K562 (cell line): ENCODE results near the gene SHISA9. TPM values are rescaled to one million over a fixed set of nuclear protein-coding genes. Genes with fewer than 3 reads are reported as not detected.

Source experiments
- ATAC-seq: fragments of 200-7000 bp; cut with Tn5 transposase; 3 replicates; pipeline ENCODE4 v1.9.1; 2020; ENCODE audit warnings: moderate library complexity
- BruUV-seq: library from RNA; stranded (reverse); fragments of 400-500 nt; replicated peaks from 2 replicates; lab custom pipeline; 2021; lab: Mats Ljungman, UMichigan
- CTCF ChIA-PET: fragments of 300-600 bp; formaldehyde crosslinking; extraction: SDS; loops from one replicate; lab custom pipeline; 2021; ENCODE audit warnings: low intra/inter-chr PET ratio; lab: Yijun Ruan, JAX
- POLR2A ChIA-PET: fragments of 300-600, 350-650 bp; sonication (Branson Sonifier 250); formaldehyde crosslinking; extraction: SDS; loops from one replicate; lab custom pipeline; 2021; ENCODE audit warnings: antibody characterized with exemption, inconsistent platforms; lab: Yijun Ruan, JAX
- DNase-seq, 4 experiments: peaks; one replicate each; pipeline versions ENCODE4 v3.0.0 to v3.0.0-alpha.2; 2011 to 2018; ENCODE audit warnings: low spot score in 3 of 4, mixed read lengths in 3 of 4; ENCODE audit errors: extremely low read depth in 1 of 4
- FAIRE-seq: peaks from 2 replicates; lab custom pipeline; 2011; peaks lifted over from hg19 to GRCh38; lab: Jason Lieb, UNC
- H2AFZ ChIP-seq: 2 replicates; pipeline ENCODE4 v1.6.0; 2011; ENCODE audit warnings: low read depth, low read length, control low read depth, inconsistent platforms
- H3K27ac ChIP-seq: fragments of 200-600 bp; 3 replicates; pipeline ENCODE4 v1.8.0; 2011; ENCODE audit warnings: low read depth, mild to moderate bottlenecking, control low read depth, inconsistent platforms, low read length, moderate library complexity, mixed read lengths; ENCODE audit errors: extremely low read depth
- H3K27me3 ChIP-seq, 2 experiments: fragments of 300-600 bp in 1 of 2; 2 replicates in 1 of 2; 3 replicates in 1 of 2; pipeline versions ENCODE4 v1.6.0 to v1.8.0; 2011; ENCODE audit warnings: inconsistent platforms in 2 of 2, low read length in 2 of 2, mild to moderate bottlenecking in 1 of 2, mixed read lengths in 1 of 2, moderate library complexity in 1 of 2; ENCODE audit not compliant: control insufficient read depth in 2 of 2, insufficient read depth in 2 of 2
- H3K36me3 ChIP-seq: fragments of 300-600 bp; 3 replicates; pipeline ENCODE4 v1.8.0; 2011; ENCODE audit warnings: mild to moderate bottlenecking, low read length, inconsistent platforms; ENCODE audit not compliant: control insufficient read depth, insufficient read depth
- H3K4me1 ChIP-seq, 2 experiments: fragments of 200-600 bp in 1 of 2; replicated peaks in 1 of 2; 2 replicates in 1 of 2; 3 replicates in 1 of 2; pipeline versions ENCODE4 v1.5.1 to v1.8.0; 2011; ENCODE audit warnings: inconsistent platforms in 2 of 2, low read length in 2 of 2, mild to moderate bottlenecking in 1 of 2, mixed read lengths in 1 of 2, moderate library complexity in 1 of 2; ENCODE audit not compliant: control insufficient read depth in 2 of 2, insufficient read depth in 2 of 2
- H3K4me2 ChIP-seq: 2 replicates; pipeline ENCODE4 v1.6.1; 2011; ENCODE audit warnings: low read length, control low read depth, inconsistent platforms, mixed read lengths; ENCODE audit not compliant: insufficient read depth
- H3K4me3 ChIP-seq: fragments of 200-600 bp; sonication (generic), shearing (Covaris generic); 2 replicates; pipeline ENCODE4 v1.5.1; 2016; ENCODE audit warnings: control low read depth, inconsistent platforms
- H3K79me2 ChIP-seq: fragments of 200-600 bp; 3 replicates; pipeline ENCODE4 v1.8.0; 2011; ENCODE audit warnings: low read length, inconsistent platforms; ENCODE audit not compliant: control insufficient read depth, insufficient read depth
- H3K9ac ChIP-seq, 2 experiments: 2 replicates each; pipeline versions ENCODE4 v1.6.0 to v1.6.1; 2011; ENCODE audit warnings: low read depth in 2 of 2, low read length in 2 of 2, control low read depth in 1 of 2, inconsistent platforms in 1 of 2, mild to moderate bottlenecking in 1 of 2, mixed read lengths in 1 of 2; ENCODE audit not compliant: insufficient read depth in 1 of 2
- H3K9me1 ChIP-seq: one replicate; pipeline ENCODE4 v1.6.0; 2011; ENCODE audit warnings: inconsistent platforms, mild to moderate bottlenecking, low read length, moderate library complexity; ENCODE audit not compliant: control insufficient read depth, insufficient read depth
- H3K9me3 ChIP-seq: replicated peaks from 2 replicates; pipeline ENCODE4 v1.5.1; 2011; ENCODE audit warnings: low read depth, low read length, inconsistent platforms; ENCODE audit not compliant: control insufficient read depth, insufficient read depth
- H4K20me1 ChIP-seq: replicated peaks from 2 replicates; pipeline ENCODE4 v1.6.1; 2011; ENCODE audit warnings: low read length, inconsistent platforms, mixed read lengths; ENCODE audit not compliant: control insufficient read depth, insufficient read depth
- DPF2 ChIP-seq: fragments of 450-650 bp; IDR thresholded peaks from 2 replicates; pipeline ENCODE4 v1.6.1; 2016
- EP400 ChIP-seq: fragments of 450-650 bp; IDR thresholded peaks from 2 replicates; pipeline ENCODE4 v1.6.1; 2017; ENCODE audit warnings: antibody characterized with exemption, mild to moderate bottlenecking, moderate library complexity
- HMG20B ChIP-seq: fragments of 250-450 bp; sonication (Bioruptor Pico); IDR thresholded peaks from 2 replicates; pipeline ENCODE4 v1.5.0; 2021; ENCODE audit warnings: mild to moderate bottlenecking
- MCM3 ChIP-seq: fragments of 450-650 bp; IDR thresholded peaks from 2 replicates; pipeline ENCODE4 v1.6.1; 2016
- SIN3A ChIP-seq, 2 experiments: fragments of 150-350 bp in 1 of 2; IDR thresholded peaks; 2 replicates each; pipeline ENCODE4 v1.6.1; 2011 to 2016; ENCODE audit warnings: borderline replicate concordance in 2 of 2, low read depth in 2 of 2, low read length in 2 of 2, mild to moderate bottlenecking in 2 of 2, moderate library complexity in 2 of 2; ENCODE audit not compliant: control insufficient read depth in 1 of 2
- SNAPC5 ChIP-seq: fragments of 250-450 bp; sonication (Bioruptor Pico); IDR thresholded peaks from 2 replicates; pipeline ENCODE4 v1.8.0; 2021; ENCODE audit warnings: moderate library complexity, mild to moderate bottlenecking, inconsistent platforms
- STAT6 ChIP-seq: sonication (generic); formaldehyde crosslinking; IDR thresholded peaks from 2 replicates; pipeline ENCODE4 v1.8.1; 2023; ENCODE audit warnings: mild to moderate bottlenecking, missing genetic modification reagents
- ZKSCAN8 ChIP-seq: fragments of 200-800 bp; sonication (Bioruptor generic); IDR thresholded peaks from 2 replicates; pipeline ENCODE4 v1.6.1; 2016; ENCODE audit warnings: missing genetic modification characterization, missing compliant biosample characterization
- ZNF12 ChIP-seq: sonication (generic); formaldehyde crosslinking; IDR thresholded peaks from 2 replicates; pipeline ENCODE4 v1.4.0; 2020; ENCODE audit warnings: mild to moderate bottlenecking, missing genetic modification reagents
- ZNF609 ChIP-seq: sonication (generic); formaldehyde crosslinking; IDR thresholded peaks from 2 replicates; pipeline ENCODE4 v1.8.1; 2023; ENCODE audit warnings: missing genetic modification reagents, mild to moderate bottlenecking, borderline replicate concordance
- ZNF655 ChIP-seq: fragments of 250-450 bp; sonication (Bioruptor Pico); IDR thresholded peaks from 2 replicates; pipeline ENCODE4 v1.5.0; 2021
- WGBS: fragments of 100-300 bp; shearing (Covaris generic); methylation state at CpG from one replicate; pipeline ENCODE4 v1.1.6; 2016; ENCODE audit warnings: low coverage, mixed read lengths; ENCODE audit not compliant: insufficient coverage; ENCODE audit errors: missing lambda C conversion rate; 5-methylcytosine and 5-hydroxymethylcytosine counted together
- in situ Hi-C: fragments of 300-500 bp; cut with MboI; formaldehyde crosslinking; loops from 4 replicates; pipeline ENCODE4 v1.15.0; 2018; ENCODE audit warnings: inconsistent platforms, mixed read lengths
- intact Hi-C: fragments of 100-400 bp; cut with micrococcal nuclease; formaldehyde crosslinking; loops from 2 replicates; pipeline ENCODE4 v1.14.2; 2022
- polyA plus RNA-seq, 8 experiments: library from polyadenylated mRNA; depleted of rRNA in 4 of 8; stranded (reverse) in 5 of 8; unstranded in 3 of 8; fragments of >200 nt; fragmentation: Nextera tagmentation in 2 of 8; fragmentation: Illumina TruSeq in 1 of 8; extraction: Ambion mirVana in 2 of 8; extraction: Trizol in 1 of 8; gene quantifications; 2 replicates each; pipeline versions ENCODE4 v1.2.1 to v1.2.3, GENCODE V29; 2011 to 2014; ENCODE audit warnings: inconsistent platforms in 1 of 8, missing spikeins in 1 of 8
- total RNA-seq, 7 experiments: library from RNA; depleted of rRNA in 6 of 7; stranded (reverse); fragments of >200 nt in 6 of 7; fragmentation: Illumina TruSeq in 2 of 7; extraction: Trizol in 2 of 7; gene quantifications; 2 replicates each; pipeline versions ENCODE4 v1.2.1 to v1.2.3, GENCODE V29; 2011 to 2021; ENCODE audit warnings: low replicate concordance in 1 of 7

Gene SHISA9
- total and polyA plus RNA-seq, 9 of the 15 experiments (the other 6 are each of a cell fraction or from before 2014, with no cell fraction given), result under 0.01 to 0.16 (median 0.01) TPM; not detected in 6

- no peak for TF ChIP-seq ZNF609 (CRISPR knock-in tag)
- no peak for TF ChIP-seq EP400
These were observed 19.7 kb upstream of the SHISA9 start (continued) for GRCh38 chr16:12881740-12882139.

GRCh38 chr16:12885742-12886141 lies 15.7 kb upstream of the SHISA9 start:
- H3K4me1 ChIP-seq, result no peaks in the 10 kb centered on the region
- no peaks in the 10 kb centered on the region for H4K20me1 ChIP-seq
- H3K9me3 ChIP-seq, result no peaks in the 10 kb centered on the region
- 0% methylated on average over 5 of the region's 5 CpGs for WGBS
- CTCF ChIA-PET, result no interaction called here
- H3K4me3 ChIP-seq, result no peak overlapping the region
- no peak overlapping the region for H3K4me2 ChIP-seq
- no peaks in the 10 kb centered on the region for H3K36me3 ChIP-seq
- no peaks in the 10 kb centered on the region; a peak in 1 of 5 replicates for H3K27me3 ChIP-seq
- no peak overlapping the region for H2AFZ ChIP-seq
- intact Hi-C loops, result no loop called here
- FAIRE-seq (no peak), DNase-seq (no peak), ATAC-seq (no peak)
- POLR2A ChIA-PET, result interaction anchor here (0.6 kb wide), 1 partner anchor 234 kb away, joined by 3 read pairs; no protein-coding TSS in a partner anchor
- H3K9me1 ChIP-seq, result no peaks in the 10 kb centered on the region
- in situ Hi-C loops, result no loop called here
- no TSS peak for BruUV-seq
- no peaks in the 10 kb centered on the region for H3K79me2 ChIP-seq
- no peak overlapping the region for H3K27ac ChIP-seq
- no peak overlapping the region for H3K9ac ChIP-seq
- TF ChIP-seq ZNF655 (no peak), ZKSCAN8 (CRISPR knock-in tag) (no peak), HMG20B (CRISPR knock-in tag) (no peak), SNAPC5 (CRISPR knock-in tag) (no peak), STAT6 (no peak), DPF2 (no peak), SIN3A (IDR thresholded peaks at IDR 0.05; ENCODE audit: borderline replicate concordance in 2 of 2, control insufficient read depth in 1 of 2, low read depth in 2 of 2, low read length in 2 of 2) (no peak), MCM3 (no peak), ZNF12 (CRISPR knock-in tag) (no peak)
